Measurements from ENCODE around the gene ATP13A1.
"Not testable (repeated sequence)": the region's sequence is repeated elsewhere in the genome, so short reads cannot be mapped to it uniquely, and the experiment has no call there.

Gene ATP13A1

DNA sequence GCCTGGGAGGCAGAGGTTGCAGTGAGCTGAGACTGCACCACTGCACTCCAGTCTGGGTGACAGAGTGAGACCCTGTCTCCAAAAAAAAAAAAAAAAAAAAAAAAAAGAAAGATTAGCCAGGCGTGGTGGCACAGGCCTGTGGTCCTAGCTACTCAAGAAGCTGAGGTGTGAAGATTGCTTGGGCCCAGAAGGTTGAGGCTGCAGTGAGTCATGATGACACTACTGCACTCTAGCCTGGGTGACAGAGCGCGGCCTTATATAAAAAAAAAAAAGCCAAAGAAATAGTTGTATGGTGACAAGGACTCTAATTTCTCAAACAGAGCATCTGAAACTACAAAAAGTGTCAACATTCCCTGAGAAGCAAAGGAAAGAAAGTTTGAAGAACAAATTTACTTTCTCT is 48.4 kb downstream of the ATP13A1 start:
- FAIRE-seq = no peak
- no peak for DNase-seq (ENCODE audit: insufficient read length, low spot score)
- TF ChIP-seq, protein P1, sequence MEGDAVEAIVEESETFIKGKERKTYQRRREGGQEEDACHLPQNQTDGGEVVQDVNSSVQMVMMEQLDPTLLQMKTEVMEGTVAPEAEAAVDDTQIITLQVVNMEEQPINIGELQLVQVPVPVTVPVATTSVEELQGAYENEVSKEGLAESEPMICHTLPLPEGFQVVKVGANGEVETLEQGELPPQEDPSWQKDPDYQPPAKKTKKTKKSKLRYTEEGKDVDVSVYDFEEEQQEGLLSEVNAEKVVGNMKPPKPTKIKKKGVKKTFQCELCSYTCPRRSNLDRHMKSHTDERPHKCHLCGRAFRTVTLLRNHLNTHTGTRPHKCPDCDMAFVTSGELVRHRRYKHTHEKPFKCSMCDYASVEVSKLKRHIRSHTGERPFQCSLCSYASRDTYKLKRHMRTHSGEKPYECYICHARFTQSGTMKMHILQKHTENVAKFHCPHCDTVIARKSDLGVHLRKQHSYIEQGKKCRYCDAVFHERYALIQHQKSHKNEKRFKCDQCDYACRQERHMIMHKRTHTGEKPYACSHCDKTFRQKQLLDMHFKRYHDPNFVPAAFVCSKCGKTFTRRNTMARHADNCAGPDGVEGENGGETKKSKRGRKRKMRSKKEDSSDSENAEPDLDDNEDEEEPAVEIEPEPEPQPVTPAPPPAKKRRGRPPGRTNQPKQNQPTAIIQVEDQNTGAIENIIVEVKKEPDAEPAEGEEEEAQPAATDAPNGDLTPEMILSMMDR (IDR thresholded peaks at IDR 0.05; ENCODE audit: insufficient read depth, missing control alignments) = no peak

DNA sequence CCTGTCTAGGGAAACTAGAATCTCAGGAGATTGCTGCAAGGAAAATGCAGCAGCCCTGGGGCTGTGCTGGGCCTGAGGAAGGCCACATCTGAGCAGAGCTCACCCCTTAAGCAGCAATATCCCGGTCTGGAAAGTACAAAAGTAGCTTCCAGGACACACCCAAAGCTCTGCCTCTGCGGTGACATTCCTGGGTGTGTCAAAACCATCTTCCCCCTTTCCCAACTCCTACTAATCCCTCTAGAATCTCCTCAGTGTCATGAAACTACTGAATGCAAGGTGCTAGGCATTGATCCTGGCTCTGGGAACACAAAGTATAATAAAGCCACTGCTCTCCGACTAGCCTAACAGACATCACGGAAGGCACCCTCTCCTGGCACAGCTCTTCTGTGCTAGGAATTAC is 50.0 kb downstream of the ATP13A1 start:
- FAIRE-seq (no peak), DNase-seq (ENCODE audit: insufficient read length, low spot score) (no peak)
- TF ChIP-seq, protein P1 (IDR thresholded peaks at IDR 0.05; ENCODE audit: insufficient read depth, missing control alignments) = no peak

DNA sequence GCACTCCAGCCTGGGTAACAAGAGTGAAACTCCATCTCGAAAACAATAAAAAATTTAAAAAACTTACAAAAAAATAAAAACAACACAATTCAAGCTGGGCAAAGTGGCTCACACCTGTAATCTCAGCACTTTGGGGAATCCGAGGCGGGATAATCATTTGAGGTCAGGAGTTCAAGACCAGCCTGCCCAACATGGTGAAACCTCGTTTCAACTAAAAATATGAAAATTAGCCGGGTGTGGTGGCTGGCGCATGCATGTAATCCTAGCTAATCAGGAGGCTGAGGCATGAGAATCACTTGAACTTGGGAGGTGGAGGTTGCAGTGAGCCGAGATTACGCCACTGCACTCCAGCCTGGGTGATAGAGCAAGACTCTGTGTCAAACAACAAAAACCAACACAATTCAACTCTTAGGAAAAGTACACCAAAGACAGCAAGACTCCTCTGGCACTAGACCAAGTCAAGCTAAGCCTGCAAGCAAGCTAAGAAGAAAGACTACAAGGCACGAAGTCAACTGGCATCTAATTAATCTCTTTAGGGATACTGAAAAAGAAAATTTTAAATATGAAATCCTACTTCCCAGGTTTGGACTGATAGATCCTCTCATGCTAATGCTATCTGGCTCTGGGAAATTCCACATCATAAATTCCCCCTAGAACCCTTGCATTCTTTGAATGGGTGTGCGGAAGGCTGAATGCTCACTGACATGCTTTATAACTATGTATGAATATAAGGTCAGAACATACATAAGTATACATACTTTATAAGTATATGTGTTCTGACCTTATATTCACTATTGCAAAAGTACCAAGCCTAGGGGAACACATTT is 52.9 kb downstream of the ATP13A1 start:
- TF ChIP-seq, protein P1 (IDR thresholded peaks at IDR 0.05; ENCODE audit: insufficient read depth, missing control alignments) = no peak
- FAIRE-seq = no peak
- DNase-seq (ENCODE audit: insufficient read length, low spot score) = no peak

DNA sequence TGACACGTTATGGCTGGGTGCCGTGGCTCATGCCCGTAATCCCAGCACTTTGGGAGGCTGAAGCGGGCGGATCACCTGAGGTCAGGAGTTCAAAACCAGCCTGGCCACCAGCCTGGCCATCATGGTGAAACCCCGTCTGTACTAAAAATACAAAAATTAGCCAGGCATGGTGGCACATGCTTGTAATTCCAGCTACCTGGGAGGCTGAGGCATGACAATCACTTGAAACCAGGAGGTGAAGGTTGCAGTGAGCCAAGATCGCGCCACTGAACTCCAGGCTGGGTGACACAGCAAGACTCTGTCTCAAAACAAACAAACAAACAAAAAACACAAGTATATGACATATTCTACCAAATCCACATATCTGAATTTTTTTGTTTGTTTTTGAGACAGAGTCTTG is 56.8 kb downstream of the ATP13A1 start:
- not testable (repeated sequence) for FAIRE-seq

DNA sequence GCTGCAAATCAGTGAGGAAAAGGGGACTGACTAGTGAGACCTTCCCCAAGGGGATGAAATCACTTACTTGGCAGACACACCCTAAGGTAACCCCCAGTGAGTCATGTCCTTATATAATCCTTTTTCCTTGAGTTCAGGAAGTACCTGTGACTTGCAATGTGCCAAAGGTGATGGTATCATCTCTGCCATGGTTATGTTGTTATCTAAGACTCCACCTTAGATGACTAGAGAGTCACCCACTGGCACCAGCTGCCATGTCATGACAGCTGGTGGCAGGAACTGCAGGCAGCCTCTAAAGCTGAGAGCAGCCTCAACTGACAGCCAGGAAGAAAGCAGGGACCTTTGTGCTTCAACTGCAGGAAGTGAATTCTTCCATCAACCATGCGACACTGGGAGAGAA is 57.5 kb downstream of the ATP13A1 start:
- no peak for DNase-seq (ENCODE audit: insufficient read length, low spot score)
- no peak for FAIRE-seq
- TF ChIP-seq, protein P1 (IDR thresholded peaks at IDR 0.05; ENCODE audit: insufficient read depth, missing control alignments) = no peak

More for the DNA sequence above, 56.8 kb downstream of the ATP13A1 start:
- DNase-seq (ENCODE audit: insufficient read length, low spot score) = not testable (repeated sequence)

DNA sequence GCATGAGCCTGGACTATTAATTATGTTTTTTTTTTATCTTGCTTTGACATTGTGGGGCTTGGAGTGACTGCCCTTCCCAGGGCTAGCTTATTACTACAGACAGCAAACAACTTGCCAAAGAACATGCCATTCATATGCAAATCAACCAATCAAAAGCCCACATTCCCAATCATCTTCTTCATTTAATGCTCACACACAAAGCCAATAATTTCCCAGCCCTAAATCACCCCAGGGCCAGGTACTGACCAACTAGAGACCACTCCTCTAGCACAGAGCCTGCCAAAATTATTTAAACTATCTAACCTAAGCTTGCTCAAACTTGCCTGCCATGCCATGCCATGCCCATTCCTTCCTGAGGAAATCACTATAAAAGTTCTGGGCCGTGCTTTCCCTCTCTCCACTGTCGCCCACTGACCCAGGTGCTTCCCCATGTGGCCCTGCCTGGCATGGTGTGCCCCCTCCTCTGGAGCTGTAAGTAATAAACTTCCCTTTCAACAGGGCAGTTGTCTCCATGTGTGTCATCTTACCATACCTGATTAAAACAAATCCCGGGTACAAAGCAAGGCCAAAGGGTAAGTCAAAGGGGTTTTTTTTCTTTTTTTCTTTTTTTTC is 60.7 kb downstream of the ATP13A1 start:
- DNase-seq (ENCODE audit: insufficient read length, low spot score) = no peak
- FAIRE-seq = no peak
- TF ChIP-seq, protein P1 (IDR thresholded peaks at IDR 0.05; ENCODE audit: insufficient read depth, missing control alignments) = no peak

DNA sequence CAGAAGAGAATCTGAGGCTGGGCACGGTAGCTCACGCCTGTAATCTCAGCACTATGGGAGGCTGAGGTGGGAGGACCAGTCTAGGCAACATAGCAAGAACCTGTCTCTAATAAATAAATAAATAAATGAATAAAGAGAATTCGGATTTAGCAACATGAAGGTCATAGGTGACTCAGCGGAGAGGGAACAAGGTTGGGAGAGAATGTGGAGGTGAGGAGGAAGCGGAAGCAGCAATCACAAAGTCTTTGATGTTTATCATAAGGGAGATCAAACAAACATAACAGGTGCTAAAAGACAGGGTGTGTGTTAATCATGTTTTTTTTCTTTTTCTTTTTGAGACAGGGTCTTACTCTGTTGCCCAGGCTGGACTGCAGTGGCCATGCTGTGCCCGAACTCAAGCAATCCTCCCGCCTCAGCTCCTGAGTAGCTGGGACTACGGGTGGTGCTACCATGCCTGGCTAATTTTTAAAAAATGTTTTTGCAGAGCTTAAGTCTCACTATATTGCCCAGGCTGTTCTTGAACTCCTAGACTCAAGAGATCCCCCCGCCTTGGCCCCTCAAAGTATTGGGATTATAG is 61.3 kb downstream of the ATP13A1 start:
- FAIRE-seq = no peak
- TF ChIP-seq, protein P1 (IDR thresholded peaks at IDR 0.05; ENCODE audit: insufficient read depth, missing control alignments) = no peak
- DNase-seq (ENCODE audit: insufficient read length, low spot score) = no peak
